Measurements from ENCODE around the gene FAM120A.

The FAM120A gene

DNA sequence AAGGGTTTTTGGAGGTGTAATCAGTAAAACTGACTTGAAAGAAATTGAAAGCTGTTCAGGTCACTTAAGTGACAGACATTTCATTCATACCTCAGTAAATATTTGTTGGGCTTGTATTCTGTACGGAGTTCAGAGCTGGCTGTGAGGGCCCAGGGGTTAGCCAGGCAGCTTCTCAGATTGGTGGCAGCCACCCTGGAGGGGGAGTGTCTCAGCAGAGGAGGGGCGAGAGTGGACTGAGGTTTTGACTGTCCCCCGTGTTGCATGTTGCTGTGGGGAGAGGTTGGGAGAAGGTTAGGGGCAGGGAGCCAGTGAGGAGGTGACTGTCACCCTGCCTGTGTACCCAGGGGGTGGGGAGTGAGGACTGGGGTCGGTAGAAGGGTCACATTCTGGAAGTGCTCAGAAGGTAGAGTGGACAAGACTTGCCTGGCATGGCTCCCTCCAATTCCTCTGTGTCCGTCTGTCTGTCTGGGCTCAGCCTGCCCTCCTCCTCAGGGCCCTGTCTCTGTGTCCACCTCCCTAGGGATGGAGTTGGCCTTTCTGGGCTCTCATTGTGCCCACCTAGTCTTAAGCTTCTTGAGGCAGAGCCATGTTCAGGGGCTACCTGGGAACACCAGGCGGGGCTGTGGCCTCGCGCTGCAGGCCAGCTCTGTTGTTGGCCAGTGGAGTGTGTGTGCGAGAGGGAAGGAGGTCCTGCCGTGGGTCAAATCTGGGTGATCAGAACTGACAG is 129.3 kb downstream of the FAM120A start:
- peaks cover 0 to 2% (median 0%) of the 10 kb centered on the region in 4 experiments for H3K36me3 ChIP-seq (ENCODE audit: control insufficient read depth in 4 of 4, insufficient read depth in 4 of 4, low read length in 3 of 4)
- POLR2A ChIA-PET, result no interaction called here

DNA sequence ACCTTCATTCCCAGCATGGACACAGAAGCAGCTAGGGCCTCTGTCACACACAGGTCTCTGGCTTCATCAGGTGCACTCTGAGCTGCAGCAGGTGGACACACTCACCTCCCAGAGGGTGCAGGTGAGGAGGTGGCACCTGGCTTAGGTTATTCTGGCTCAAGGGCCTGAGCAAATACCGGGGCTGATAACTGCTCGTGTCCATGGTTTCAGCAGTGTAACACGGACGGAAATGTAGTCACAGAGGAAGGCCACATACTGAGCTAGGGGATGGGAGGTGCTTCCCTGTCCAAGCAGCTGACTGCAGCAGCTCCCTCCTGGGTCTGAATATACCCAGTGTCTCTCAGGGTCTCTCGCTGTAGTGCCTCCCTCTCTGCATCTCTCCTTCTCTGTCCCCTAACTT is 130.6 kb downstream of the FAM120A start:
- 70% methylated on average over 4 of the region's 5 CpGs for WGBS (ENCODE audit: insufficient coverage)
- H3K9me3 ChIP-seq (ENCODE audit: control extremely low read depth in 1 of 5, control insufficient read depth in 4 of 5, insufficient read depth in 2 of 5, low read depth in 1 of 5, low read length in 4 of 5), result peaks cover 0 to 16% (median 3%) of the 10 kb centered on the region in 5 experiments
- H3K4me3 ChIP-seq (ENCODE audit: control insufficient read depth in 1 of 7, extremely low read depth in 1 of 7, insufficient read depth in 4 of 7, low read depth in 2 of 7, low read length in 6 of 7), result no peak overlapping the region
- ChIA-PET CTCF (interaction anchor here (0.9 to 2.4 kb wide), 2 partner anchors 12 to 16 kb away, joined by 3 to 7 read pairs; no protein-coding TSS in a partner anchor), POLR2A (interaction anchor here (1.1 kb wide), 1 partner anchor 14 kb away, joined by 3 read pairs; no protein-coding TSS in a partner anchor)
- H3K4me1 ChIP-seq (ENCODE audit: control extremely low read depth in 1 of 4, control insufficient read depth in 4 of 4, insufficient read depth in 4 of 4, low read length in 3 of 4), result peaks cover 0 to 33% (median 20%) of the 10 kb centered on the region in 4 experiments
- peaks cover 0 to 4% (median 0%) of the 10 kb centered on the region in 4 experiments for H3K36me3 ChIP-seq (ENCODE audit: control insufficient read depth in 4 of 4, insufficient read depth in 4 of 4, low read length in 3 of 4)
- DNase-seq, result no peak
- H3K27me3 ChIP-seq (replicated peaks in 2 of 5; ENCODE audit: control insufficient read depth in 4 of 5, insufficient read depth in 5 of 5, low read length in 4 of 5), result no peaks in the 10 kb centered on the region
- H3K27ac ChIP-seq (ENCODE audit: insufficient read depth in 1 of 2, low read depth in 1 of 2, low read length in 2 of 2, poor library complexity in 1 of 2, severe bottlenecking in 2 of 2), result no peak overlapping the region

More for the DNA sequence above, 129.3 kb downstream of the FAM120A start:
- H3K9me3 ChIP-seq (ENCODE audit: control extremely low read depth in 1 of 5, control insufficient read depth in 4 of 5, insufficient read depth in 2 of 5, low read depth in 1 of 5, low read length in 4 of 5), result peaks cover 0 to 16% (median 3%) of the 10 kb centered on the region in 5 experiments
- H3K27ac ChIP-seq (ENCODE audit: insufficient read depth in 1 of 2, low read depth in 1 of 2, low read length in 2 of 2, poor library complexity in 1 of 2, severe bottlenecking in 2 of 2), result no peak overlapping the region
- no peaks in the 10 kb centered on the region for H3K27me3 ChIP-seq (replicated peaks in 2 of 5; ENCODE audit: control insufficient read depth in 4 of 5, insufficient read depth in 5 of 5, low read length in 4 of 5)
- CTCF ChIA-PET, result interaction anchor here (0.8 to 2.4 kb wide), 2 partner anchors 12 to 14 kb away, joined by 3 to 7 read pairs; no protein-coding TSS in a partner anchor
- WGBS (ENCODE audit: insufficient coverage), result 77% methylated on average over 10 of the region's 10 CpGs
- H3K4me1 ChIP-seq (ENCODE audit: control extremely low read depth in 1 of 4, control insufficient read depth in 4 of 4, insufficient read depth in 4 of 4, low read length in 3 of 4), result peaks cover 0 to 33% (median 21%) of the 10 kb centered on the region in 4 experiments
- H3K4me3 ChIP-seq (ENCODE audit: control insufficient read depth in 1 of 7, extremely low read depth in 1 of 7, insufficient read depth in 4 of 7, low read depth in 2 of 7, low read length in 6 of 7), result no peak overlapping the region
- no peak for DNase-seq

DNA sequence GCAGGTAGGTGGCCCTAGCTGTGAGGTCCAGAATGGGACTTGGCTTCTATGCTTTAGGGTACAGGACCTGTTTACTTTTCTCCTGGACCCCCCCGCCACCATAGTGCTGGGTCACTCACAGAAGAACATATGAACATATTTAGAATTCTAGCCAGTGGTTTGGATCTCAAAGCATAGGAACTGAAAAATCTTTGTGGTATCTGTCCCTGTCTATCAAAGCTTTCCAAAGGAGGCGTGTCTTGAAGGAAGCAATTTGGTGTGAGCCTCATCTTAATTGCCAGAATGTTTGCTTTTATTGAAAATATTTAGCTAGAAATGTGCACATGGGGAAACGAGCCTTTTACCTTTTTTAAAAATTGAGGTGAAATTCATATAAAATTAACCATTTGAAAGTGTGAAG is 131.1 kb downstream of the FAM120A start:
- Histone ChIP-seq H3K4me1 (ENCODE audit: control extremely low read depth in 1 of 4, control insufficient read depth in 4 of 4, insufficient read depth in 4 of 4, low read length in 3 of 4) (peaks cover 0 to 30% (median 17%) of the 10 kb centered on the region in 4 experiments), H3K9me3 (ENCODE audit: control extremely low read depth in 1 of 5, control insufficient read depth in 4 of 5, insufficient read depth in 2 of 5, low read depth in 1 of 5, low read length in 4 of 5) (peaks cover 0 to 16% (median 3%) of the 10 kb centered on the region in 5 experiments), H3K4me3 (ENCODE audit: control insufficient read depth in 1 of 7, extremely low read depth in 1 of 7, insufficient read depth in 4 of 7, low read depth in 2 of 7, low read length in 6 of 7) (no peak overlapping the region), H3K36me3 (ENCODE audit: control insufficient read depth in 4 of 4, insufficient read depth in 4 of 4, low read length in 3 of 4) (peaks cover 0 to 4% (median 0%) of the 10 kb centered on the region in 4 experiments), H3K27ac (ENCODE audit: insufficient read depth in 1 of 2, low read depth in 1 of 2, low read length in 2 of 2, poor library complexity in 1 of 2, severe bottlenecking in 2 of 2) (no peak overlapping the region), H3K27me3 (replicated peaks in 2 of 5; ENCODE audit: control insufficient read depth in 4 of 5, insufficient read depth in 5 of 5, low read length in 4 of 5) (no peaks in the 10 kb centered on the region)
- DNase-seq, result no peak
- ChIA-PET POLR2A (interaction anchor here (1.1 kb wide), 1 partner anchor 14 kb away, joined by 3 read pairs; no protein-coding TSS in a partner anchor), CTCF (interaction anchor here (0.9 to 2.4 kb wide), 2 partner anchors 12 to 16 kb away, joined by 3 to 7 read pairs; no protein-coding TSS in a partner anchor)
- 100% methylated on average over 1 of the region's 3 CpGs for WGBS (ENCODE audit: insufficient coverage)

DNA sequence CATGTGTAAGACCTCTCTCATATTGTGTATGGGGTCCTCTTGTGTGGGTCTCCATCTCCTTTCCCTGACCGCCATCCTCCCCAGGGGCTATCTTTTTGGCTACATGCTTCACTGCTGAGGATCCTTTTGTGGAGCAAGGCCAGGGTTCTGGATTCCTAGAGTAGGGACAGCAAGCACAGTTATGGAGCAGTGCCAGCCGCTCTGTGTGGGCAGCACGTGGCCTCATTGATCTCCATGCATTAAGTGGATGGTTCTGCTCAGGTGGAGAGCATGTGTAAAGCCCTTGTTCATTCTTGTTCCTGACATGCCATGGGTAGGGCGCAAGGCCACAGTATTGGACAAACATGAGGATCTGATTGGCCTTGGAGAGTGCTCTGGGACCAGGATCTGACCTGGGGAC is 133.8 kb downstream of the FAM120A start:
- CTCF ChIA-PET, result no interaction called here
- H3K36me3 ChIP-seq (ENCODE audit: control insufficient read depth in 4 of 4, insufficient read depth in 4 of 4, low read length in 3 of 4), result peaks cover 0 to 4% (median 0%) of the 10 kb centered on the region in 4 experiments
- no peak for DNase-seq
- H3K4me1 ChIP-seq (ENCODE audit: control extremely low read depth in 1 of 4, control insufficient read depth in 4 of 4, insufficient read depth in 4 of 4, low read length in 3 of 4), result peaks cover 0 to 18% (median 6%) of the 10 kb centered on the region in 4 experiments
- H3K27me3 ChIP-seq (replicated peaks in 2 of 5; ENCODE audit: control insufficient read depth in 4 of 5, insufficient read depth in 5 of 5, low read length in 4 of 5), result no peaks in the 10 kb centered on the region
- POLR2A ChIA-PET, result no interaction called here
- H3K4me3 ChIP-seq (ENCODE audit: control insufficient read depth in 1 of 7, extremely low read depth in 1 of 7, insufficient read depth in 4 of 7, low read depth in 2 of 7, low read length in 6 of 7), result no peak overlapping the region
- no peak overlapping the region for H3K27ac ChIP-seq (ENCODE audit: insufficient read depth in 1 of 2, low read depth in 1 of 2, low read length in 2 of 2, poor library complexity in 1 of 2, severe bottlenecking in 2 of 2)
- peaks cover 0 to 16% (median 3%) of the 10 kb centered on the region in 5 experiments for H3K9me3 ChIP-seq (ENCODE audit: control extremely low read depth in 1 of 5, control insufficient read depth in 4 of 5, insufficient read depth in 2 of 5, low read depth in 1 of 5, low read length in 4 of 5)
- 97% methylated on average over 3 of the region's 4 CpGs for WGBS (ENCODE audit: insufficient coverage)

DNA sequence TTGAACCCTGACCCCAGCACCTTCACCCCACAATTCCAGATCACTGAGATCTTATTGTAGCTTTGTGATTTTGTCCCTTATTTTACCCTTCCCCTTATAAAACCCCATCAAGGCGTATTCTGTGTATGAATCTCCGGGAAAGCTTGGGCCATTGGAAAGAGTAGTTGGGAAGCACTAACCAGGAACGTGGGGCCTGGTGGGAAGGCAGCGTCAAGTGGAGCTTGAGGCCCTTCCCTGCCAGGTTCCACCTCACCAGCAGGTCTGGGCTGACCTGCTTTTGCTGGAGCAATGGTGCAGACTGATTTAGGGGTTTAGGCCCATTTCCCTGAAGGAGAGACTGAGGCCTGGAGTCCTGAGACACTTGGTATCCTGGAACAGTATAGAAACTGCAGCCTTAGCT is 134.2 kb downstream of the FAM120A start:
- CTCF ChIA-PET, result no interaction called here
- Histone ChIP-seq H3K36me3 (ENCODE audit: control insufficient read depth in 4 of 4, insufficient read depth in 4 of 4, low read length in 3 of 4) (peaks cover 0 to 4% (median 0%) of the 10 kb centered on the region in 4 experiments), H3K4me3 (ENCODE audit: control insufficient read depth in 1 of 7, extremely low read depth in 1 of 7, insufficient read depth in 4 of 7, low read depth in 2 of 7, low read length in 6 of 7) (no peak overlapping the region), H3K27ac (ENCODE audit: insufficient read depth in 1 of 2, low read depth in 1 of 2, low read length in 2 of 2, poor library complexity in 1 of 2, severe bottlenecking in 2 of 2) (no peak overlapping the region), H3K27me3 (replicated peaks in 2 of 5; ENCODE audit: control insufficient read depth in 4 of 5, insufficient read depth in 5 of 5, low read length in 4 of 5) (no peaks in the 10 kb centered on the region), H3K9me3 (ENCODE audit: control extremely low read depth in 1 of 5, control insufficient read depth in 4 of 5, insufficient read depth in 2 of 5, low read depth in 1 of 5, low read length in 4 of 5) (peaks cover 0 to 16% (median 3%) of the 10 kb centered on the region in 5 experiments), H3K4me1 (ENCODE audit: control extremely low read depth in 1 of 4, control insufficient read depth in 4 of 4, insufficient read depth in 4 of 4, low read length in 3 of 4) (peaks cover 0 to 22% (median 6%) of the 10 kb centered on the region in 4 experiments)
- POLR2A ChIA-PET, result no interaction called here
- DNase-seq, result no peak
- 100% methylated on average over 4 of the region's 4 CpGs for WGBS (ENCODE audit: insufficient coverage)

DNA sequence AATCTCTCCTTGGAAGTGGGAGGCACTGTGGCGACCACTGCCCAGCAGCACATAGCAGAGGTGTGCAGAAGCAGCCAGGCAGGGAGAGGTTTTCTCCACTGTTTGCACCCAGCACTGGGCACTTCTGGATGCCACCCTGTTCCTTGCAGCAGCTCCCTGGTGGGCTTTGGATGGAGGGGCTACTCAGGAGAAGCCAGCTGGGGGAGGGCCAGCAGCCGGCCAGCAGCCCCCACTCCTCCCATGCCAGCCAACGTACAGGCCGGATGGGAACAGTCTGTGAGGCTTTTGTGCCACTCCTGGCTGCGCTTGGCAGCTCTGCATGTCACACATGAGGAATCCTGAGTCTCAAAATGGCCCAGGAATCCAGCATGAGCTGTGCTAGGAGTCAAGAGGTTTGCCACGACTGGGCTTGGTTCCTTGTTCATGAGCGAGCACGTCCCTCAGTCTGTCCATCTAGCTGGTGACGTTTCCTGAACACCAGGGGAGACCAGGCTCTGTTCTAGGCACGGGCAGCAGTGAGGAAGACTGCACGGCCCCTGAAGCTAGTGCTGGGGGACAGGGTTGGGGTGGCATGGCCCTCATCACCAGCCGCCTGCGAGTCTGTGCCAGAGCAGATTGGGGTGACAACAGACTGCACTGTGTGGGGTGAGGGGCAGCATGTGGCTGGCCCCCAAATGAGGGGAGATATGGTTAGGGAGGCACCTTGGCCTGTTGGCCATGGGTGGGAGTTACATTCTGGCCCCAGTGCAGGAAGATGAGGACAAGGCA is 135.0 kb downstream of the FAM120A start:
- Histone ChIP-seq H3K4me1 (ENCODE audit: control extremely low read depth in 1 of 4, control insufficient read depth in 4 of 4, insufficient read depth in 4 of 4, low read length in 3 of 4) (peaks cover 0 to 22% (median 6%) of the 10 kb centered on the region in 4 experiments), H3K36me3 (ENCODE audit: control insufficient read depth in 4 of 4, insufficient read depth in 4 of 4, low read length in 3 of 4) (peaks cover 0 to 4% (median 0%) of the 10 kb centered on the region in 4 experiments), H3K4me3 (ENCODE audit: control insufficient read depth in 1 of 7, extremely low read depth in 1 of 7, insufficient read depth in 4 of 7, low read depth in 2 of 7, low read length in 6 of 7) (no peak overlapping the region), H3K27me3 (replicated peaks in 2 of 5; ENCODE audit: control insufficient read depth in 4 of 5, insufficient read depth in 5 of 5, low read length in 4 of 5) (no peaks in the 10 kb centered on the region), H3K9me3 (ENCODE audit: control extremely low read depth in 1 of 5, control insufficient read depth in 4 of 5, insufficient read depth in 2 of 5, low read depth in 1 of 5, low read length in 4 of 5) (peaks cover 0 to 16% (median 3%) of the 10 kb centered on the region in 5 experiments), H3K27ac (ENCODE audit: insufficient read depth in 1 of 2, low read depth in 1 of 2, low read length in 2 of 2, poor library complexity in 1 of 2, severe bottlenecking in 2 of 2) (no peak overlapping the region)
- DNase-seq, result no peak
- POLR2A ChIA-PET, result no interaction called here
- WGBS (ENCODE audit: insufficient coverage), result 96% methylated on average over 10 of the region's 13 CpGs
- CTCF ChIA-PET, result no interaction called here

Measured in common myeloid progenitor, CD34-positive (primary cell).